ENCODE measurements around the gene COG8.

COG8 gene

GRCh38 chr16:69371564-69371963 is 32.2 kb upstream of the COG8 start:
- TF ChIP-seq CTCF (IDR thresholded peaks at IDR 0.05), result no peak
- H3K27ac ChIP-seq, result no peak overlapping the region
- peaks cover 8% of the 10 kb centered on the region for H3K79me2 ChIP-seq
- H2AFZ ChIP-seq, result no peak overlapping the region
- H3K4me2 ChIP-seq (ENCODE audit: low read length), result no peak overlapping the region
- no peak overlapping the region for H3K9ac ChIP-seq
- H3K36me3 ChIP-seq (ENCODE audit: control insufficient read depth, insufficient read depth, low read length), result no peaks in the 10 kb centered on the region
- H3K4me1 ChIP-seq, result no peaks in the 10 kb centered on the region
- no peaks in the 10 kb centered on the region for H3K27me3 ChIP-seq (ENCODE audit: control insufficient read depth, insufficient read depth, low read length)
- no peak overlapping the region for H3K4me3 ChIP-seq (ENCODE audit: low read depth, low read length)
- no peaks in the 10 kb centered on the region for H3K9me3 ChIP-seq (ENCODE audit: control insufficient read depth, low read length)

GRCh38 chr16:69368866-69369265 is 29.5 kb upstream of the COG8 start:
- H3K4me3 ChIP-seq (ENCODE audit: low read depth, low read length), result no peak overlapping the region

GRCh38 chr16:69367980-69368379 is 28.6 kb upstream of the COG8 start:
- Histone ChIP-seq H3K4me2 (ENCODE audit: low read length) (no peak overlapping the region), H3K4me1 (no peaks in the 10 kb centered on the region), H3K27ac (no peak overlapping the region), H2AFZ (no peak overlapping the region), H3K27me3 (ENCODE audit: control insufficient read depth, insufficient read depth, low read length) (no peaks in the 10 kb centered on the region), H3K79me2 (peaks cover 6% of the 10 kb centered on the region), H3K36me3 (ENCODE audit: control insufficient read depth, insufficient read depth, low read length) (no peaks in the 10 kb centered on the region), H3K9ac (no peak overlapping the region), H3K4me3 (ENCODE audit: low read depth, low read length) (no peak overlapping the region), H3K9me3 (ENCODE audit: control insufficient read depth, low read length) (no peaks in the 10 kb centered on the region)
- no peak for TF ChIP-seq CTCF (IDR thresholded peaks at IDR 0.05)

More at GRCh38 chr16:69368866-69369265, 29.5 kb upstream of the COG8 start:
- no peaks in the 10 kb centered on the region for H3K9me3 ChIP-seq (ENCODE audit: control insufficient read depth, low read length)
- no peak overlapping the region for H2AFZ ChIP-seq
- H3K4me2 ChIP-seq (ENCODE audit: low read length), result no peak overlapping the region
- H3K9ac ChIP-seq, result no peak overlapping the region
- H3K36me3 ChIP-seq (ENCODE audit: control insufficient read depth, insufficient read depth, low read length), result no peaks in the 10 kb centered on the region
- H3K79me2 ChIP-seq, result peaks cover 6% of the 10 kb centered on the region
- H3K27me3 ChIP-seq (ENCODE audit: control insufficient read depth, insufficient read depth, low read length), result no peaks in the 10 kb centered on the region
- H3K27ac ChIP-seq, result no peak overlapping the region
- H3K4me1 ChIP-seq, result no peaks in the 10 kb centered on the region
- TF ChIP-seq CTCF (IDR thresholded peaks at IDR 0.05), result no peak

GRCh38 chr16:69366431-69366830 is 27.1 kb upstream of the COG8 start:
- TF ChIP-seq CTCF (IDR thresholded peaks at IDR 0.05), result no peak
- Histone ChIP-seq H3K36me3 (ENCODE audit: control insufficient read depth, insufficient read depth, low read length) (no peaks in the 10 kb centered on the region), H3K9me3 (ENCODE audit: control insufficient read depth, low read length) (no peaks in the 10 kb centered on the region)

GRCh38 chr16:69365901-69366300 is 26.5 kb upstream of the COG8 start:
- H3K4me1 ChIP-seq, result no peaks in the 10 kb centered on the region
- H3K79me2 ChIP-seq, result peaks cover 6% of the 10 kb centered on the region
- no peak overlapping the region for H3K27ac ChIP-seq
- no peak overlapping the region for H3K4me2 ChIP-seq (ENCODE audit: low read length)
- no peak overlapping the region for H3K4me3 ChIP-seq (ENCODE audit: low read depth, low read length)
- H3K36me3 ChIP-seq (ENCODE audit: control insufficient read depth, insufficient read depth, low read length), result no peaks in the 10 kb centered on the region
- no peak for TF ChIP-seq CTCF (IDR thresholded peaks at IDR 0.05)
- no peaks in the 10 kb centered on the region for H3K9me3 ChIP-seq (ENCODE audit: control insufficient read depth, low read length)
- no peaks in the 10 kb centered on the region for H3K27me3 ChIP-seq (ENCODE audit: control insufficient read depth, insufficient read depth, low read length)
- no peak overlapping the region for H2AFZ ChIP-seq
- no peak overlapping the region for H3K9ac ChIP-seq

More at GRCh38 chr16:69366431-69366830, 27.1 kb upstream of the COG8 start:
- Histone ChIP-seq H3K9ac (no peak overlapping the region), H3K27me3 (ENCODE audit: control insufficient read depth, insufficient read depth, low read length) (no peaks in the 10 kb centered on the region), H3K4me1 (no peaks in the 10 kb centered on the region), H2AFZ (no peak overlapping the region), H3K27ac (no peak overlapping the region), H3K79me2 (peaks cover 6% of the 10 kb centered on the region), H3K4me3 (ENCODE audit: low read depth, low read length) (no peak overlapping the region), H3K4me2 (ENCODE audit: low read length) (no peak overlapping the region)

All from parathyroid adenoma (tissue), 2 donors.